NCI-H748 treated with DMSO at 0.1 percent for 48 hours (cell line): ENCODE data around the gene IMMP2L.

ENCODE experiments used
- DNase-seq: peaks from one replicate; lab custom pipeline; 2025; lab: John Stamatoyannopoulos, UW

IMMP2L gene

DNA sequence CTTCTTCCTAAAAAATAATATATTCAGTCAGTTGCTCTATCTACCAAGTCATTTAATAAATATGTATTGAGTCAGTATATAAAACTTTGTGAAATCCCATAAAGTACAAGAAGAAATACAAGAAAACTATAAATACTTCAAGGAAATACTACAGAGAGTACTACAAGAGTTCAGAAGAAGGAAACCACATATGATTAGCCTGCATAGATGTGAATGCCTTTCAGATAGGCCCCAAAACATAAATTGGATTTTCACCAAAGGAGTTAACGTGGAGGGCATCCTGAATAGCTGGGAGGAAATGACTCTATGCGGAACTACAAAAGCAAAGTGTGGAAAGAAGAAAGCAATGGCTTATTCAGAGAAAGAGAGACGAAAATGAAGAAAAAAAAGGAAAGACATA, 351.3 kb downstream of the IMMP2L start:
- DNase-seq: no peak

DNA sequence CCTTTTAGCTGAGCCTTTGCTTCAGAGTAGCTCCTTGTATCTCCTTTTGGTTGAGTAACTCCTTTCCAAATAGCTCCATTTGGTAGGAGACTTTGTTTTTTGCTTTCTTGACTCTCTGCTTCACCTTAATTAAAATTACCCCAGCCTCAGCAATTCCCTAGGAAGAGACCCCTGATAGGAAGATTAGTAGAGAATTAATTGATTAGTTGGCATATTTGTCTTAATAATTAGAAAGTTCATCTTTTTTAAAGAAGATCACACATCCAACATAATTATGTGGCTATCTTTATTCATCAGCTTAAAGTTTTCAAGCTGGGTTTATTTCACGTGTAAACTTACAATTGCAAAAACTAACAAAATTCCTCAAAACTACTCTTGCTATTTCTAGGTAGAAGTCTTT, 352.2 kb downstream of the IMMP2L start:
- DNase-seq: no peak

DNA sequence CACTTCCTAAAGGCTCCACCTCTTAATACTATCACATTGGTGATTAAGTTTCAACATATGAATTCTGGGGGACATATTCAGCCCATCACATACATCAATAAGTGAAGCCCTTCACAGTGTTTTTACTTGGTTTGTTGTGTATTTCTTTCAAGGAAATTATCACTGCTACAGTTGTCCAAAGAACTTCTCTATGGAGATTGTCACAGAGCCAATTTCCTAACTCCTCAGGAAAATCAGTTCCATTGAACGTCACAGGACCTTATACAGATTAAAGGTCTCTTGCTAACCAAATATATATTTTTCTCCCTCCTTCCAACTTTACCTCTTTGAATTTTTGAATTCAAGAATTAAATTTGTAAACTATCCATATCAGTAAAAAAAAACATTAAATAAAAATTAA, 357.0 kb downstream of the IMMP2L start:
- no peak for DNase-seq

DNA sequence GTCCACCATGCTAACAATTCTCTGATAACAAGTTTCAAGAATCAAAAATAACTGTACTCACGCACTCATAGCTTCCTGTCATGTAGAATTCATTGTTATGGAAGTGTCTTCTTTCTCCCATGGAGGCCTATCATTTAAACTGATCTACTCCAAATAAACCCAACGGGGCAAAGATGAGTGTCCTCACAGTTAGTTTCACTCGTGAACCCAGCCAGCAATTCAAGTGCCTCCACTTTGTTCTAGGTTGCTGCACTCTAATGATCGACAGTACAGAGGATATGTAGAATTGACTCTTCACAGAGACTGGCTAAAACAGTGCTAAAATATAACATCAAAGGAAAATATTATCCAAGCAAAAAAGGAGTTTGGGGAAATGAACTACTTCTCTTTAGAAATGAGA, 360.0 kb downstream of the IMMP2L start:
- no peak for DNase-seq

DNA sequence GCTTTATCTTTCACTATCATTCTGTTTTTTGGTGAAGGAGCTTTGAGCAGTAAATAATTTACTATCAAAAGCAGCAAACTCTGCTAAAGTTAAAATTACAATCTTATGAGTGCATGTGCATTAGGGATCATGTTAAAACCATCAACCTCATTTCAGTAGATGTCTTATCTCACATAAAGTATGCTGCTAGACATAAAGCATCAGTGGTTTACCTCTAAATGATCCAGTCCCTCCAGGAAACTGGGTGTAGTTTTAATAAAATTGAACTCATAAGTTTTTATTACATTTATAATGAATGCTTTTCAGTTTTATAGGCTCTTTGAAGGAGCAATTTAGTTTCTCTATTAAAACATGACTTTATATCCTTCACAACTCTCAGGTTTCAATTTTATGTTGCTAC, 362.6 kb downstream of the IMMP2L start:
- no peak for DNase-seq

DNA sequence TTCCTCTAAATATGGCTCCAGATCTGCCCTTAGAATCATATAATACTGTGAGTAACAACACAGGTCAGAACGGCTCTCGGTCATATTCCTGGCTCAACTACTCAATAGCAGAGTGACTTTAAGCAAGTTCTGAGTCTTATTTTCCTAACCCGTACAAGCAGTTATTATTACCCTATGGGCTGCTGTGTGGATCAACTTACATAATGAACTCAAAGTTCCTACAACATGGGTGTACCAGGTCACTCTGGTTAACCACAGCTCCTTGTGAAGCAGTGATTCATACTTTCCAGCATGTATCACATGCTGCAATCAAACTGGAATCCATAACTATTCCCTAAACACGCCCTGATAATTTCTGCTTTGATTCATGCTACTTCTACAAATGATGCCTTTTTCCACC, 364.0 kb downstream of the IMMP2L start:
- DNase-seq: no peak

DNA sequence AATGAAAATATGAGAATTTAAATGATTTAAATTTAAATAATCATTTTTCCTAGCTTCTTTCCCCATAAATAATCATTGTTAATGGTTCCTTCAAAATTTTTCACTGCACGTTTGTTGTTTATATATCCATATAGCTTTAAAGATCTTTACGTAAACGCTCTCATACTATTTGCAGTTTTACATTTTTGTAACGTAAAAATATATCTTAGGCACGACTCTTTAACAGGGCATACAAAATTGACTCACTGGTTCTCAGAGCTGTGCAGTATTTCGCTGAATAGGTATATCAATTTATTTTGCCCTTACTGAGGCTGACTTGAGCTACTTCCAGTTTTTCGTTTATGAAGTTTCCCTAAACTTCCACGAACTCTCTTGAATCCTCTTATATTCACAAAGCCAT, 365.6 kb downstream of the IMMP2L start:
- no peak for DNase-seq

DNA sequence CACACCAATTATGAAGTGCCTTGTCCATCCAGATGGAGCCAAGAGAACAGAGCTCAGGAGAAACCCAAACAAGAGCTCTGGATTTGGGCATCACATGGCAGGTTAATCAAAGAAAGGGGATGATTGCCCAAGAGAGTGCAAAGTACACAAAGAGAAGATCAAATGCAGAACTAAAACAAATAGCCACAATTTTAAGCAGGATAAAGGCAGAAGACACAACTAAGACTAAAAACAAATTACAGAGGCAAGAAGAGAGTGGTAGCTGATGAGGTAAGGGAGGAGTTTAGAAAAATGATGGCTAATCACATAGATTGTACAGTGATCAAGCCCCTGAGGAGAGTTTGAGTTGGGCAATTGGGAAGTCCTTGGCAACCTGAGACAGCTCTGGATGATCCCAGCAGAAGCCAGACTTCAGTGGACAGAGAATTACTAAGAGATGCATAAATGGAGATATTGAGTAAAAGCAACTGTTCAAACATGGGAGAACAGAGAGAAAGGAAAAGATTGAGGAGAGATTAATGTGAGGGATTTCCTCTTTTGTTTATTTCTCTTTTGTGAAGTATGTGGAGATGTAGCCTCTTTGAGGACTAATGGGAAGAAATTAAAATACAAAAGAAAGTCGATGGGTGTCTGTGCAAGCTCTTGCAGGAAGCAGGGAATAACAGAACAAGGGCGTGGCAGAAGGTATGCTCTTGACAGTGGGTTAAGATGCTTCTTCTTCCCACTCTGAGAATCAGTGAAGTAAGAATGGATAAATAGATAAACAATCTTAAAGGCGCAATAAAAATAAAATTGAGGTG, 369.5 kb downstream of the IMMP2L start:
- DNase-seq: no peak

DNA sequence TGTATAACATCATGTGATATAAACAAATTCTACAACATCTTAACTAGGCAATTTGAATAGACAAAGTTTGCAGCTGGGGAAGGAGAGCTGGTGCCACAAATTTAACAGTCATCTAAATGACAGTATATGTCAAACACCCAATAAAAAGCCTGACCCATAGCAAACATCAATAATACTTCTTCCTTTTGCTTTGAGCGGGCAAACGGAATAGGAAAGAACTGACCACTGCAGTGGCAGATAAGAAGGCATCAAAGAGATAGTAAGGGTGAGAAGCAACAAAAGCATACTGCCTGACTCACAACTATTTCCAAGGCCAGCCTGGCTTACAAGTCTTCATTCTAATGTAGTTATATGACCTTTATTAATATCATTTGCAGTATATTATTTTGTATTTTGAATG, 371.5 kb downstream of the IMMP2L start:
- DNase-seq: no peak

DNA sequence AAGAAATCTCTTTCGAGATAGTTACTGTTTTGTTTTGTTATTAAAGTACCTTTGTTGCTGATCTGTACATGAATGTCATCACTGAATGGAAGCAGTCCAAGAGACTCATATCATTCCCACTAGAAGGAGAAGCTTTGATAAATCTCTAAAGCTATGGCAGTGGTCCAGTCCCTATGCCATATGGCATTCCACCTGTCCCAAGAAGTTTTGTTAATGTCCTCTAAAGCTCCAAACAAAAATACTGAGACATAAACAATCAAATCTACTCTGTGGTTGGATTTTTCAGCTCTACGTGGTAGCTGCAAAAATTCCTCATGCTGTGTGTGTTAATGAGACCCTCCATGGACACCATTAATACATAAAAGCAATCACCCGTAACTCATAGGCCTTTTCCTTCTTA, 377.3 kb downstream of the IMMP2L start:
- DNase-seq: no peak

DNA sequence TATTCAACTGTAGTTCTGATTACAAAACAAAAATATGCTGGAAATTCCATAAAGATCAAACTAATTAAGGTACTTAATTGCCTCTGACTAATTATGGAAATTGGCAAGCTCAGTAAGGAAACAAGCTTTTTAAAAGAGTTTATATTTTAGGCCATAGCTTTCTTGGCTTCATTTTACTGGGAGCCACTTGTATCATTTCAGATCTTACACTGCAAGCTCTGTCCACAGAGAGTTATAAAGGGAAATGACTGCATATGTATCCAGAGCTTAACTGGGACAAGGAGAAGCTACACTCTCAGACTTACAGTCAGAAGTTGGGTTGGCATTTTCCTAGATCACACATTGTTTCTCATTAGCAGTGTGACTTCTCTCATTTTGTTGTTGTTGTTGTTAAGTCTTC, 379.0 kb downstream of the IMMP2L start:
- DNase-seq: no peak

DNA sequence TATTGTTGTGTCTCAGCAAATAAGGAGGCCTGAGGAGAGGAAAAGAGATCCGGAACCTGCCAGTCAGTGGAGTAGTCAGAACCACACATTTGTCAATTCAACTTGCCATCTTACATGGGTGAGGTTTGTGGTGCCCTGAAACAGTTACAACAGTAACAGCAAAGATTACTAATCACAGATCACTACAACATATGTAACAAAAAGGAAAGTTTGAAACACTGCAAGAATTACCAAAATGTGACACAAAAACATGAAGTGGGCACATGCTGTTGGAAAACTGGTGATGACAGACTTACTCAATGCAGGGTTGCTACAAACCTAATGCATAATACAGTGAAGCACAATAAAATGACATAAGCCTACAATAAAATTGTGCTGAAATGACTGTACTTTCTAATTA, 382.0 kb downstream of the IMMP2L start:
- DNase-seq: no peak

DNA sequence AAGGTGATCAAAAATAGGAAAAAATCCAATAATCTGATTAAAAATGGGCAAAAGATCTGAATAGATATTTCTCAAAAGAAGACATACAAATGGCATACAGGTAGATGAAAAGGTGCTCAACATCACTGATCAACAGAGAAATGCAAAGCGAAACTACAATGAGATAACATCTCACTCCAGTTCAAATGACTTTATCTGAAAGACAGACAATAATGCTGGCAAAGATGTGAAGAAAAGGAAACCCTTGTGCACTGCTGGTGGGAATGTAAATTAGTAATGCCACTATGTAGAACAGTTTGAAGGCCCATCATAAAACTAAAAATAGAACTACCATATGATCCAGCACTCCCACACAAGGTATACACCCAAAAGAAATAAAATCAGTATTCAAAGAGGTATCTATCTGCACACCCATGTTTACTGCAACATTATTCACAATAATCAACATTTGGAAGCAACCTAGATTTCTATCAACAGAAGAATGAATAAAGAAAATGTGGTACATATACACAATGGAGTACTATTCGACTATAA, 386.3 kb downstream of the IMMP2L start:
- no peak for DNase-seq

DNA sequence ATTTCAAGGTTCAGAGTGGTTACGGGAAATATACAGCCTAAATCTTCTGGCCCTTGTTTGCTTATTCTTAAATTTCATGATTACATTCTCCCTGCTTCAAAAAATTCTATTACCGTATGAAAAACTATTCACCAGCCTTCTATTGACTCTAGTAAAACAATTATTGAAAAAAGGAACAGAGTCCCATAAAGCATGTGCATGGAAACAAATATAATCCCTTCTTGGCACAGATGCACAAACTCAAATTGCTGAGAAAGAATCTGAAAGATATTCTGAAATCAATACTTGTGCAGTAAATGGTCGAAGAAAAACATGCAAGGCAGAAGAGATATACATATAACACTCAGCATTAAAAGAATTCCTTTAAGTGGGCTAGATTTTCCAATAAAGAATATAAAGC, 387.8 kb downstream of the IMMP2L start:
- no peak for DNase-seq

DNA sequence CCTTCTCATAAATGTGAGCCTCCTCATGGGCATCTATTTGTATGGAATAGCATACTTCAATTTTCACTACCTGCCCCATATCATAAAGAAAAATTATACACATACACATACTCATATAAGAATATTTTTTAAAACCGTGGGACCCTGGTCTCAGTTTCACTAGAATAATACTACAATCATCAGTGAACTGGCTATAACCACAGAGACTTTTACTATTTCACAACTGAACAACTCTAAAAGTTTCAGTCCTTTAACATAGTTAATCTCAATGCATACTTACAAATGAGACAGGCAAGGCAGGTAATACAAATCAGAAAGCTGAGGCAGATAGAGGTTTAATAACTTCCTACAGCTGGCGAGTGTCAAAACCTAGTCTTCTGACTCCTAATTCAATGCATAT, 388.3 kb downstream of the IMMP2L start:
- DNase-seq: no peak

DNA sequence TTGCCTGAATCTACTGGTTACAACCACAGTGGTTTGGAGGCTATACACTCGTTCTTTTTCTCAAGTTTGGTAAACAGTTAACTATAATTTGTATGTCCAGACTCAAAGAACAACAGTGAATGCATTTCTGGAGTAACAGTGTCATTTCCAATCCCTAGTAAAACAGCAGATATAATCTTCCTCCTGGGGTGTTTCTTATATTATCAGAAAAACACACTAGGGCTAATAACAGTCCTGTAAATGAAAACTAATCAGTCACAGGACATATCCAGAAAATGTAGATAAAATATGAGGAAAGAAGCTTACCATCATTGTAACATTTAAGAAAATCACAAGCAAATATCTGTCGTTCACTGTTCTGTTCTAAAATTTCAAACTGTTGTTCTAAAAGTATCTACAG, 388.8 kb downstream of the IMMP2L start:
- DNase-seq: no peak

DNA sequence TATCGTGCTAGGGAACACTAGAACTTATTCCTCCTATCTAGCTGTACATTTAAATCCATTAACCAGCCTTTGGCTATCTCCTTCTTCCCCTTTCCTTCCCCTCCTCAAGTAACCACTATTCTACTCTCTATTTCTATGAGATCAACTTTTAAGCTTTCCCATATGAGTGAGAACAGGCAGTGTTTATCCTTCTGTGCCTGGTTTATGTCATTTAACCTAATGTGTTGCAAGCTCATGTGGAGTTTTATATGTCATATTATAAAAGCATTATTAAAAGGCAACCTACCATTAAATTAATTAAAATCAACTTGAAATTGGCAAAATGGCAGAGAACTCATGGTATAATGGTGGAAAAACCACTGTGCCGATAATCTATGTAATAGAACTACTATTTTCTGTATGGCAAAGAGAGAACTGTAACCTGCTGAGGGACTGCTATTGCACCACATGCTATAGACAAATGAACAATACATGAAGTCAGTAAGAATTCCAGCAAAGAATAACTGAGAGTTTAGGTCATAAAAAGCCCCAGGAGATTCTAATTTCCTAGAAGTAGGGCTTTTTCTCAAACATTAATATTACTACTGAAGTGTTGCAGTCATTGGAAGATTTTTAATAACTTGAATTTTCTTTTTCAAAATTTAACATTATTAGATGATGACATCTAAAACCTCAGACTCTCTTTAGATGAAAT, 389.6 kb downstream of the IMMP2L start:
- DNase-seq: no peak

DNA sequence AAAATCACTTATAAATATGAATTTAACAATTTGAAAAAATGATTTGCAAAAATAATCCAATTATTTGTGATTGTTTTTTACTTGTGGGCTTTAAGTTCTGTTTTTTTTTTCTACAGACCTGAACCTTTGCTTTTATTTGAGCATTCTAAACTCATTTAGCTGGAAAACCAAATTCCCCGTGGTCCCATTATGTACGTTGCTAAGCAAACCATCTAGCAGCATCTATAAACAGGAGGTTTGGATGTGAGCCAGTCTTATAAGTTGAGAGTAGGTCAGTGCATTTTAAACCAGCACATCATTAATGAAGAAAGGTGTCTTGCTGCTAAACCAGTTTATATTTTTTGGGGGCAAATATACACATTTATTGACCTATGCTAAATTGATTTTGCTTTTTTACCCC, 394.1 kb downstream of the IMMP2L start:
- peak; percentile 92 for DNase-seq

DNA sequence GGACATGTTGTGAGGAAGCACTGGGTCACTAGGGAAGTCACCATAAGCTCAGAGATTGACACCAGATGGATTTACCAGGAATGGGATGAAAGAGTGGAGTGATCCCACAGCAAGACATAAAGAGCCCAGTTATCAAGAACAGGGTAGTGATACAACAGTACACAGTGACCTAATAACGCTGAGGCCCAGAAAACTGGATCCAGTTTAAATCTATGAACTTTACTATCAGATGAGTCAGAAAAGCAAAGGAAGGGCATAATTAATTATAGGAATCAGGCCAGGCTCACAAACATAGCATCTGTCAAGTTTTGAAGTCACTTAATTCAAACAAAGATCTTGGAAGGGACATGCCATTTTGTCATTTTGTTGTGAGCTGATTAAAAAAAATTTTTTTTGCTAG, 397.9 kb downstream of the IMMP2L start:
- DNase-seq: no peak

DNA sequence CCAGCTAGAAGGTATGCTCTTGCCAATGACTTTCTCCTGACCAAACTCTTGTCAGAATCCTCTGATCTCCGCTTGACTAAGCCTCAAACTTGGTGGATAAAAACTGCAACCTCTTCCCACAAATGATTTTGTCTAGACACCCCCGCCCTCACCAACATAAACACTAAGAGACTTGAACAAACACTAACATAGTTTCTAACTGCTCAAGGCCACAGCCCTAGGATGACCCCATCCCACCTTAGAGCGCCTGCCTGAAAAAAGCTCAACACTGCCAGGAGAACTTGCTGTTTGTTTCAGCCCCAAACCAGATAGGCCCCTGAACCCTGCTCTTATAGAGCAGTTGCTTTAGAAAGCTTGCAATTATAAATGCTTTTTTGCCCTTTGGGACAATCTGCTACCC, 399.6 kb downstream of the IMMP2L start:
- no peak for DNase-seq

DNA sequence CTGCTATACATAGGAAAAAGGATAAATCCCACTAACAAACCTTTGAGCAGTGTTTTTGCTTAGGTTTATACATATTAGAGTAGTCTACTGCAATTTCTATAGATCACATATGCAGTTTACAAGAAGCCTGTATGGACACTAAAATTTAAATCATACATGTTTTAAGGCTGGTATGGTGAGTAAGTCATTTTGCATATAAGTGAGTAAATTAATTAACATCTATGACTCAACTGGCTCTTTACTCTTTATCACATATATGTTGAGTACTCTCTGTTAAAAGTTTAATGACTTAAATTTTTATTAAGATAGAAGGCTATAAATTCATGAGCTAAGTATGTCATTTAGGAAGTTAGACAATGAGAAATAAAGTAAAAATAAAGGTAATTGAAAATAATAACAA, 402.0 kb downstream of the IMMP2L start:
- DNase-seq: no peak

DNA sequence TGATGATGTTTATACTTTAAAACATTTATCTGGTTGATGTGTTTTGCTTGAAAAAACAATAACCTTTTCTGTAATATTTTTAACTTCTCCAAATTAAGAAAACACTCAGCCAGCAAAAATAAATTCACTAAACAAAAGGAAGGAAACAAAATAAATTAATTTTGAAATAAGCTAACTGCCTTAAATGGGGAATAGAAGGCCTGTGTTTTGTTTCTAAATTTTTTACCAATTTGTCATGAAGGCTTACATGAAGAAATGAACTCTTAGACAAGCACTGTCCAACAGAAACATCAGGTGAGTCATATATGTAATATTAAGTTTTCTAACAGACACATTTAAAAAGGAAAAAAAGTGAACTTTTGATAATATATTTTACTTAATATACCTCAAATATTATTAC, 402.9 kb downstream of the IMMP2L start:
- DNase-seq: no peak

DNA sequence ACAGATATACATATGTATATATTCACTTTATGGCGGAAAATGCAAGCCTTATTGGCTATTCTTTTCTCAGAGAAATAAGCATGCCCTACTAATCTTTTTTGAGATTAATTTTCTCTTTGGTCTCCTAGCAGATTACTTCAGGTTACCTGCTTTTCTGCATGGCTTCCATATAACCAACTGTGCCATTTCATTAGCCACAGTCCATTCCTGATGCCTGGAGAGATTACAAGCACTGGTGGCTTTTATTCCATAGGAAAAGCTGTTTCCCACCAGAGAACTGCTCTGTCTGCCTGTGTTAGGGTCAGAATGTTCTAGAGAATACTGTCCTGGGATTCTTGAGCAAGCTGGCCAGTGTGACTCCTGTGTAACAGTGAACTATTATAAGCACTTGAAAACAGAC, 411.6 kb downstream of the IMMP2L start:
- no peak for DNase-seq
